Inferior parietal cortex (tissue), 1 donor: Measurements from ENCODE around the gene SAMM50.

Source experiments
- DNase-seq: peaks from one replicate; pipeline ENCODE4 v3.0.0-alpha.2; 2016; ENCODE audit errors: extremely low spot score

Gene SAMM50

DNA sequence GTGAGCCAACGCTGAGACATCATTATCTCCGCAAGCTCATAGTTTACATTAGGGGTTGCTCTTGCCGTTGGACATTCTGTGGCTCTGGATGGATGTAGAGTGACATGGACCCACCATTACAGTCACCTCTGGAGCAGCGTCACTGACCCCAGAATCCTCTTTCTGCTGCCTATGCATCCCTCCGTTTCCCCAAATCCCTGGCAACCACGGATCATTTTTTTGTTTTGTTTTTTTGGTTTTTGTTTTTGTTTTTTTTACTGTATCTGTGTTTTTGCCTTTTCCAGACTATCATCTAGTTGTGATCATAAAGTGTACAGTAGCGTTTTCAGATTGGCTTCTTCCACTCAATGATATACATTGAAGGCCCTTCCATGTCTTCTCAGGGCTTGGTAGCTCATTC, 72.8 kb downstream of the SAMM50 start:
- DNase-seq = no peak

DNA sequence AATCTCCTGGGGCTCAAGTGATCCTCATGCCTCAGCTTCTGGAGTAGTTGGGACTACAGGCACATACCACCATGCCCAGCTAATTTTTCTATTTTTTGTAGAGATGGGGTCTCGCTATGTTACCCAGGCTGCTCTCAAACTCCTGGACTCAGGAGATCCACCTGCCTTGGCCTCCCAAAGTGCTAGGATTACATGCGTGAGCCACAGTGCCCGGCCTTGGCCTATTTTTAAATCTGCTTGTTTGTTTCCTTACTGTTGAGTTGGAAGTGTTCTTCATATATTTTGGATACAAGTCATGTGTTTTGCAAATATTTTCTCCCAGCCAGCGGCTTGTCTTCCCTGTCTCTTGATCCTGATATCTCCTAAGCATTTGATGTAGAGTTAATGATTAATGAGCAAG, 73.8 kb downstream of the SAMM50 start:
- no peak for DNase-seq

DNA sequence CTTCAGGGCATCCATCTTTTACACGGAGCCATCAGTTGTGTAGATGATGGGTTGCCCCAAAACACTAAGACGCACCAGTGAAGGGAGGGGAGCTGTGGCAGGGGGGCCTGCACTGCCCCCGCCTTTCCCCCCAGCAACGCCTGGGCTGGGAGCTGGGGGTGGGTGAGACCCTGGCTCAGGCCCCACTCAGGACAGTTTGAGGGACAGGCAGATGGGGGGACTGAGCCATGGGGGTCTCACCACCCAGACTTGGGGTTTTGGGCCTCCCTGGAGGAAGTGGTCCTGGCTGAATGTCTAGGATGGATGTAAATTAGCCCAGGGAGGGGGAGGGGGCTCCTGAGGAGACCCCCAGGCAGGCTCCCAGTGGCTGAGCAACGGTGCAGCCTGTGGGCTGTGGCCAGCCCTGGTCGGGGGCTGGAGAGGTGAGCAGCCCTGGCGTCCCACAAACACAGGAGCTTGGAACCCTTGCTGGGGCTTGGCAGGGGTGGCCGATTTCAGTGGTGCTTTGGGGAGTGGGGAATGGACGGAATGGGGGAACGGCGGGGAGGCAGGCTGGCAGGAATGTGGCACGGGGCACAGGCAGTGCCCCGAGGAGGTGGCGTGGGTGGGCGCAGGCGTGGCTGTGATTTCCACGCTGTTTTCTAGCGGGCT, 74.9 kb downstream of the SAMM50 start:
- DNase-seq = no peak

DNA sequence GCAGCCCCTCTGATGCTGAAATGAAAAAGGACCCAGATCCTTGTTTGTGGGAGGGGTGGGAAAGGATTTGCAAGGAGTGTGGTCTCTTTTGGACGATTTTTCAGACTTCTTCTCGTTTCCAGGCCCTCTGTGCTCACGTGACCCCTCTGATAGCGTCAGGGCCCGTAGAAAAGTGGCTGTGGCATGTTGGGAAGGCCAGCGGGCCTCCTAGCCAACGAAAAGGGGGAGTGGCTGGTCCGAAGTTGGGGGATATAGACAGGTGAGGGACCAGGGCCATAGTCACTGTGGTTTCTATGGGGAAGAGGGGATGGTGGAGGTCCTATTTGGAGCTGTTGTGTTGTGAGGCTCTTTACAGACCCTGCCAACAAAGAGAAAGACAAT, 75.5 kb downstream of the SAMM50 start:
- DNase-seq = no peak

DNA sequence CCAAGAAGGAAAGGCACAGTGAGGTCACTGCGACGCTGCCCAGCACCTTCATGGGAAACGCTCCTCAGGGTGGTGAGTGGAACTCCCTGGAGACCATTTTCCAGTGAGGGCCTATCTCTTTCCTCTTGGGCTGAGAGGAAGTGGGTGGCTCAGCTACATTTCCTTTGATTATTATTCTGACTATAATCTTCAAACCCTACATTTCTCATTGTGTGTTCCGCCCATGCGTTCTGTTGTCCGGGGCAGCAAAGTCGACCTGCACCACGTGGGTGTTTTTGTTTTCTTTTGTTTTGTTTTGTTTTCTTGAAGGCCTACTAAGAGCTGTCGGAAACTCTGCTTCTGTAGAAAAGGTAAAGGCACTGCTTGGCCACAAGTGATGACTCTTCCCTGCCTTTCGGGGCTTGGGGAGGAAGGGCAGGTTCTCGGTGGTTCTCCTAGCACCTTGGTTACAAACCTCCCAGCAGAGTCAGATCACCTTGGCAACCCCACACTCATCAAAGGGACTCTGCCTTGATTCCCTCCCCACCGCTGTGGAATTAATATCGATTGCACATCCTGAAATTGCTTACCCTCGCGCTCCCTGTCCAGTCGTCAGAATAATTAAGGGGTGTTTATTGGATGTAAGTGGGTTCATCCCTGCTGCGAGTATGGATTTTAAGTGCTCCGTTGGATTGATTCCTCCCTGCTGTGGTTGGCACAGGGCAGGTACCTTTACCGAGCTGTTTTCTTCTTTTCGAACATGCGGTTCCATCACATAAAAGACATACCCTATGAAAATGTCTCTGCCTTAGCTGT, 76.1 kb downstream of the SAMM50 start:
- DNase-seq = no peak

DNA sequence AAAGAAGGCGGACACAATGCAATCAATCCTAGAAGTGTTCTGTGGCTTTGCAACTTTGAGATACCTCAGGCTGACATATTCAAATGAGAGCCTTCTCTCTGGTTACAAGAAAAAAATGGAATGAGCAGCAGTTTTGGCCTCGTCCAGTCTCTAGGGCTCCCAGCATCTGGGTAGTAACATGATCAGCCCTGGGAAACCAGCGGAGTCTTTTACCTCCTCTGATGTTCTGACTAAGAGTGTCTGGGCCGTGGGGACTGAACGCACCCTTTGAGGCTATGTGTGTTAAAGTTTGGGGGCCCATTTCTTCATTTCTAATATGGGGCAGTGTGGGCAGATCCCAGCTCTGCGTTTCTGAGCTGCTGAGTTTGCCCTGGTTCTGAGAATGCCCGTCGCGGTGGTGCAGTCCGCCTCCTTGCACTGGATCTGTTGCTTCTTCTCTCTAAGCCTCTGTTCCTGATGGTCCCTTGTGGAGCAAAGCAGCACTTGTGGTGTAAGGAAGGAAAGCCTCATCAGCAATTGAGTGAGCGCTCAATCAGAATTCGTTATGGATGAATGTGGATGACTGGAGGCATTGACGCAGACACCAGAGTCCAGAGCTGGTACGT, 77.0 kb downstream of the SAMM50 start:
- DNase-seq = no peak

DNA sequence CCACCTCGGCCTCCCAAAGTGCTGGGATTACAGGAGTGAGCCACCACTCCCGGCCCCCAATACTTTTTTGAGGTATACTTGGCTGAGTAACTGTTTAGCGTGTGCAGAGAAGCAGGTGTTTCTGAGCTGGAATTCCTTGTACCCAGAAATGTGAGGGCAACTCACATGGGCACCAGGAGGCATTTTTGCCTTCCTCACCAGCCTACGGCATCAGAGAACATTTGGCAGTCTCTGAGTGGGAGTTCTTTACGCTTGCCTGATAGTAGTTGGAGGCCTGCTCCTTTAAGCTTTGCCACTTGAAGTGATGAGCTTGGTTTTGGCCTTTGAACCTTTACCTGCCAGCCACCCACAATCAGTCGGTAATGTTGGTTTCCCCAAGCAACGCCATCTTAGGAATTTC, 78.0 kb downstream of the SAMM50 start:
- DNase-seq = no peak

DNA sequence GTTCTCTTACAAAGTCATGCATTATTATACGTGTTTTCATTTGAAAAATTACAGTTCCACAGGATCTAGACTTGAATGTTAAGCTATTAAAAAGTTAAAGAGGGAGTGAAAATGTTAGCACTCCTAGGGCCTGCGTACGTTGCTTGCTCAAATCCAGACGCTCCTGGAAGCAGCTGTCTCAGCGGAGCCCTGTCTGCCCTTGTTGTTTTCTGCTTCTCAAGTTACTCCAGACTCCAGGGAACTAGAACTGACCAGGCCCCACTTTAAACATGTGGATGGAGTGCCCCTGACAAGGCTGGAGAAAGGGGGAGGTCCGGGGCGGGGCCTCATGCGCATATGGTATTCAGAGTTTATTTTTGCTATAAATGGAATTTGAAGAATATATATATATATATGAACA, 78.5 kb downstream of the SAMM50 start:
- DNase-seq = no peak

DNA sequence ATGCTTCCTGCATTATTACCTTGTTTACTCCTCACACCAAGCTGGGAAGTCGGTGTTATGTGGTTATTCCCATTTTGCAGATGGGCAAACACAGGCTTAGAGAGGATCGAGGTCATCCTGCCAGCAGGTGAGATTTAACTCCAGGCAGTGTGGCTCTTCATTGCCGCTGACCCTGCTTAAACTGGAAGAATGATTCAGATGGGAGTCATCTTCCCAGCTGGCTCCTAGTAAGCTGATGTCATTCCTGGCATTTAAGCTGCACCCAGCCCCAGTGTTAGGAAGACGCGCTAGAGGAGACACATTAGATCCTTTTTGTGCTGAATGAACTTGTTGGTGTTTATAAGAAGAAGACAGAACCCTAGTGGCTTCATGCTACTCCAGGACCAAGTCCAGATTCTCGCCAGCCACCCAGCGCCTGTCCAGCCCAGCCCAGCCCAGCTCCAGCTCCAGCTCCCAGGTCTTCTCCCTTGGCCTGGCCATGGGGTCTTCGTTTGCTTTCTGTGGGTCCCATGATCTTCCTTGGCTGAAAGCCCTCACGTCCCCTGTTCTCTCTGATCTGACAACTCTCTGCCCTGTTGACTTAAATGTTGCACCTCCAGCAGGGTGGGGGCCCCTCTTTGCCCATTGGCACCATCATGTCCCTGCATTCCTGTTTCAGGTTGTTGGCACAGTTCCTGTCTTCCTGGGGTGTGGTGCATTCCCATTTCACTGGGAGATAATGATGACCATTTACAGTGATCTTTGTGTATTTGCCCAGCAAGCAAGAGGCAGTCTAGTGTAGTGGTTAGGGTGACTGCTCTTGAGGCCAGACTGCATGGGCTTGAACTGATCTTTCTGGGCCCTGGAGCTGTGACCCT, 82.5 kb downstream of the SAMM50 start:
- DNase-seq = no peak

DNA sequence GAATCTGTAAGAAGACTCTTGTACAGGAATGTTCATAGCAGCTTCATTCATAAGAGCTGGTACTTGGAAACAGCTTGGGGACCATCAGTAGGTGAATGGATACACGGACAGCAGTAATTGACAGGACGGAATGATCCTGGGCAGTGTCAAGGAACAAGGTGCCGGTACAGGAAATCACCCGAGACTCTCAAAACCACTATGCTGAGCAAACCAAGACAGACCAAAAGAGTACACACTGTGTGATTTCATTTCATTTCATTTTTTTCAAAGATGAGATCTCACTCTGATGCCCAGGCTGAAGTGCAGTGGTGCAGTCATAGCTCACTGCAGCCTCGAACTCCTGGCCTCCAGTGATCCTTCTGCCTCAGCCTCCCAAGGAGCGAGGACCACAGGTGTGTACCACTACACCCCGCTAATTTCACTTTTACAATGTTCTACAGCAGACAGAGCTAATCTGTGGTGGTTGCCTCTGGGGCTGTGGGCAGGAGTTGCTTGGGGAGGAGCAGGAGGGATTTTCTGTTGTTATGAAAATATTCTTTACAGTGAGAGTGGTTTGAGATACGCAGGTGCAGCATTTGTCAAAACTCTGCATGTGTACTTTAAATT, 84.4 kb downstream of the SAMM50 start:
- DNase-seq = no peak

DNA sequence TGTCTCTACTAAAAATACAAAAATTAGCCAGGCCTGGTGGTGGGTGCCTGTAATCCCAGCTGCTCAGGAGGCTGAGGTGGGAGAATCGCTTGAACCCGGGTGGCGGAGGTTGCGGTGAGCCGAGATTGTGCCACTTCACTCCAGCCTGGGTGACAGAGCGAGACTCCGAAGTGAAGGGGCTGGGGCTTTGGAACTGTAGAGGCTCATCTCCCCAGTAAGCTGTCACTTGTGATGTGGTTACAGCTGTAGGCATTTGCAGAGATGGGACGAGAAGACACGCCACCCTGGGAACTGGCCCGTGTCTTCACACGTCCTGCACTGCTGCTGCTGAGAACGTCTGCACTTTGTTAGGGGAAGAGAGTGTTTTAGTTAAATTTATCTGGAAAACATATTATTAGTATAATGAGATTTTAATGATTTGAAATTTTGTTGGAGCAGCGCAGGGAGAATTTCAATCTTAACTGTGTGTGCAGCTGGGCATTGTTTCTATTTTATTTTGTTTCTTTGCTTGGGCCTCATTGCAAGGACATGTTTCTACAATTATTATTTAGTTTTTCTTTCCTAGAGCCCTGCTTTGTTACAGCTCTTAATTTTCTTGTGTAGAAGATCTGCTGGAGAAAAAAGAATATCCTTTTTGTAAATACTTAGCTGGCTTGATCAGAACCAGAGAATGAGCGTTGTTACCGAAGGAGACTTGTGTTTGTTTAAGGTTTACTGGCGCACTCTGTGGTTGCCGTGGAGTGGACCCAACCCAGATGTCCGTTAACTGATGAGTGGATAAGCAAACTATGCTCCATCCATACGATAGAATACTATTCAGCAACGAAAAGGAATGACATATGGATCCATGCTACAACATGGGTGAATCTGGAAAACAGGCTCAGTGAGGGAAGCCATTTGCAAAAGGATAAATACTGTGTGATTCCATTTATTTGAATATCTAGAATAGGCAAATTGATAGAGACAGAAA, 87.3 kb downstream of the SAMM50 start:
- DNase-seq = no peak

DNA sequence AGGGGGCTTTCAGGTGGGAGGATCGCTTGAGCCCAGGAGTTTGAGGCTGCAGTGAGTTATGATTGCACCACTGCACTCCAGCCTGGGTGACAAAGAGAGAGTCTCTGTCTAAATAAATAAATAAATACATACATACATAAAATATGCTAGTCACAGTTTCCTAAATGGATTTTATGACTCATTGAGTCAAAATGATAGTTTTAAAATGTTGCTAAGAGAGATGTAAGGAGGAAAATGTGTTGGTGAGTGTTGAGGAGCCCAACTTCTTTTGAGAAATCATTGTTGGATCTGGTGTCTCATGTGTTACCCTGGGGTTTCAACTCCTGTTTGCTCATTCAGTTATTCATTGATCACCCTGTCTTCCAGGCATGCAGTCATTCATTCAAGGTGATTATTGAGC, 89.9 kb downstream of the SAMM50 start:
- DNase-seq = no peak
